Activated CD4-positive, alpha-beta T cell treated with anti-CD3 and anti-CD28 coated beads, Interleukin-2, Interleukin-6, amounts not matched to agents 100 ng/mL and 50 ng/mL, durations not matched to agents 16 hours and 8 hours (primary cell): ENCODE measurements around the gene TLE1.
A peak's percentile ranks its signal among the peaks of the same experiment; 100 is the strongest.

Experiments used
- DNase-seq: peaks from one replicate; pipeline ENCODE4 v3.0.0-alpha.2; 2020

TLE1 gene

DNA sequence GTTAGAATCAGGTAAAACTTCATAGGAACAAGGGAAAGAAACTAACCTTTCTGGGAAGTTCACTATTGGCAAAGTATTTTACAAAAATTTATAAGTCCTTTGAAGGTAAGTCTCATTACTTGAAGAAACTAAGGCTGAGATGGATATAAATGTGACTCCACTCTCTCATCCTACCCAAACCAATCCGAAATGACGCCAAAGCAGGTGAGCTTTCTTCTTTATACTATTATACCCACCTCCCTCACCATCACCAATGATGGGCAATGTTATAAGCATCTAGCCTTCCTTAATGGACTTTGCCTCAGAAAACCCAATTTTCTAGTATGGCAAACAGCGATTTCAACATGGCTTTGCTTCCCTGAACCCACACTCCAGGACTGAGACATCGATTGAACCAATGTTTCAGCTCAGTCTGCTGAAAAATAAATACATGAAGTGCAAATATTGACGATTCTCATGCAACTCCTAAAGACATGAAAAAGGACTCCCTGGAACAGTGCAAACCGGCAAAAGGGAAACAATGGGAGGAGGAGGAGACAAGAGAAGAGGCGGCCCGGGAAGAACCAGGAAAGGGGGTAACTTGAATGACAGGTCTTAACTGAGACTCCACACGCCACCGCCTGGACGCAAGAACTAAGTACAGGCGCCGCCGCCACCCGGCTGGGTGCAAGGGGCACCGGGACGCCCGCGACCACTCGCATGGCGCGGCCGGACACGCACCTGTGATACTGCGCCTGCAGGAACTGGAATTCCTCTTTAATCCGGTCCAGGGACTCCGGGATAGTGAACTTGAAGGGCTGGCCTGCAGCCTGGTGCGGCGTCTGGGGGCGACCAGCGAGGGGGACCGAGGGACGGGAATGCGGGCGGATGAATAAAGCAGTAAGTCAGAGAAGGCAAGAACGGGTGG lies 2.5 kb downstream of the TLE1 start:
- peak; percentile 13 for DNase-seq

DNA sequence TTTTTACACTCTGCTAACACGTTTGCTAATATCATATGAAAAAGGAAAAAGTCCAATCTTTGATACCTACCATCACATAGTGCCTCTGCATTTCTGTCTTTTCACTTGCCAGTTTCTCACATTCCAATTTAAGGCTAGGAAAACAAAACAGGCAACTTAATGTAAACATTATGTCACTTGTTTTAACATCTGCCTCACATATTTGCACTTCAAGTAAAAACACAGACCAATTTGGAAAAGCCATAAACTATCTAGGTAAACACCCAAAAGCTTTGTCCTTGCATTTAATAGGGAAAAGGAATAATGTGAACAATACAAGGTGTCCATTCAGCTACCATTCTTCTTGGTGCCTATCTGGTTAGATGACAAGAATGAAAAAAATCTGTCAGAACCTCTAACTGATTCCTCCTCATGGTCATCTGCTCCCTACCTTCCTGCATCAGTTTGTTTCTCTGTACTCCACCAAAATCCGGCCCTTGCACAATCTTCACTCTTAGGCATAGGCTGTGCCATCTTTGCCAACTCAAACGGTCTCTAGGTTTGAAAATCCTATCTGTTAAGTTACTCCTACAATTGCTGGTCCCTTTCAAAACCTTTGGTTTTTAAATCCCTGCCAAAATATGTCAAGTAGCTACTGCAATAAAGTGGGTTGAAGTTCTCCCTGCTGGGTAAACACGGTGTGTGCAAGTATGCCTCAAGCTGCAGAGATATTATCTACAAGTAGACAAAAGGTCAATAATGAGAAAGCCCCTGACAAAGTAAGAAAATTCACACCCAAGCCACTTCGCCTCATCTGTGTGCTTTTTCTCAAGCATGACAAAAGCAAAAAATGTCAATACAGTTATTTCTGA lies 3.4 kb downstream of the TLE1 start:
- no peak for DNase-seq

GRCh38 chr9:81684635-81685034 lies 4.7 kb downstream of the TLE1 start:
- DNase-seq, result no peak

- no peak for DNase-seq
Measured at GRCh38 chr9:81683704-81684103, 5.6 kb downstream of the TLE1 start.

DNA sequence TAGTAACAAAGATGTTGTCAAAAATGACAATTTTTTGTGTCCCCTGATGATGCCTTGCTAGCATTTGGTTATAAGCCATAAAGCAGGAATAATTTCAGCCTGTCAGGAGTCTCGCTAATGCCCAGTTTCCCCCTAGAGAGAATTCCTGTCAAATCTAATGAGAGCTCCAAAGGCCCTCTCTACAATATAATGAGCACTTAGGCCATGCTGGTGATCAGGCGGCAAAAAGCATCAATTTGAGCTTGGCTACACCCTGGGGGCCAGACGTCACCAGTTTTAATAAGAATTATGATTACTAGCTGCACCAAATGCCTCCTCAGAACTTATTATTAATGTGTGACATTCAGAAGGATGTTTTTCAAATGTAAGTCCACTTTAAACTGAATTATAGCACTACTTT lies 6.1 kb downstream of the TLE1 start:
- DNase-seq, result no peak

GRCh38 chr9:81682797-81683196 lies 6.5 kb downstream of the TLE1 start:
- no peak for DNase-seq

DNA sequence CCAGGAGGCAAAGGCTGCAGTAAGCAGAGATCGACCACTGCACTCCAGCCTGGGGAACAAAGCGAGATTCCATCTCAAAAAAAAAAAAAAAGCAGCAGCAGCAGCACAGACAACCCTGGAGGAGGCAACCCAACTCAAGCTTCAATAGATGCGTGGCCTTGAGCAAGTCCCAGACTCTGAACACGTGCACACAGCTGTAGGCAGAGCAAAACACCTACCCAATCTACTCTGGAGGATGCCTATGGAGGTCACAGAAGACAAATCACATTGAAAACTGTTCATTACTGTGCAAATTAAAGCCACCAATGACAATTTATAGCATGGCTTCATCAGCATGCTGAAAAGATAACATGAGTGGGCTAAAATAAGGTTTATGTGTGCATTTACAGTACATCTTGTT lies 7.2 kb downstream of the TLE1 start:
- no peak for DNase-seq

GRCh38 chr9:81680506-81680905 lies 8.8 kb downstream of the TLE1 start:
- DNase-seq, result no peak

DNA sequence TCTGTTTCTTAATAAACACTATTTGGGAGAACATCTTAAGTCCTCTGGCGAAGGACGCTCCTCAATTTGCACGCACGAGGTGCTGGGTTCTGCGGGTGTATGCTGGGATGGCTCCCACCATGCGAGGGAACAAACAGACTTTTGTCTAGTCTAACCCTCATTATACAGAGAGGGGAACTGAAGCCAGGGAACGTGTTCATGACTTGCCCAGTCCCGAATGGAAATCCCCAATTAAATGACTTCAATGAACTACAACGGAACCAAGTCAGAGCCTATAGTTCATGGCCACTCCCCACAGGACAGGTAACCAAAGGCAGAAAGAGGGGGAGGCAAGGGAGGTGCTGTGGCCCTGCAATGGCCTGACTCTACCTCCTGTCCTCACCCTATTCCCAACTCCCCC lies 9.3 kb downstream of the TLE1 start:
- no peak for DNase-seq

- DNase-seq, result no peak
Measured at GRCh38 chr9:81678088-81678487, 11.3 kb downstream of the TLE1 start.

- no peak for DNase-seq
Measured at GRCh38 chr9:81676395-81676794, 13.0 kb downstream of the TLE1 start.

DNA sequence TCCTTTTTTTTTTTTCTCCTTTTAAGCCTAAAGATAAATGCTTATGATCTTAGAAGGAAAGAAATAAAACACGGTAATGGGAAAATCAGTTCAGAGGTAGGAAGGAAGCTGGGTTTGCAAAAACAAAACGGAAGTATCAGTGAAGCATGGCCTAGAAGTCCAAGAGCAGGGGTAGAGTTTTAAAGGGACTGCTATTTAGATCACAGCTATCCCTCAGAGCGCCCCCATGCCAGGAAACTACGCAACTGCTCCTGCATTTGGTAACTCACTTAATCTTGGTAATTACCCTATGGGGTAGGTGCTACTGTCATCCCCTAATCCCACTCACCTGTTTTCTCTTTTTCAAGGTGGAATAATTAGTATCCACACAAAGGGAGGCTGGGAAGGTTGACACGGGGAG lies 16.0 kb downstream of the TLE1 start:
- DNase-seq, result no peak

DNA sequence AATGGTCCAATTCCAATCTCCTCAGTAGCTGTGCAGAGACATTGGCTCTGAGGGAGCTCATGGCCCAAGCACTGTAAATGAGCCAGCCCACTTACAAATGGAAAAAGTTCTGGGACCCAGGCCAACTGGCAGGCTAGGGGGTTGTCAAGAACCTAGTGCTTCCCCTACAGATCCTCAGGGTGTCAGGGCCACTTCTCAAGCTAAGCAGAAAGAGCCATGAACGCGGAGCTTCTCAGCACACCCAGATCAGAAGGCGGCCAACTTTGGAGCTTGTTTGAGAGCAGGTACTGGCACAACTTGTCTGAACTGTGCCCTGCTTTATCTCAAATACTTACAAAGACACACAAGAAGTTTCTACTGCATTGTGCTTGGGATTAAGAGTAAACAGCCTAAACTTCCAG lies 17.5 kb downstream of the TLE1 start:
- DNase-seq, result no peak

DNA sequence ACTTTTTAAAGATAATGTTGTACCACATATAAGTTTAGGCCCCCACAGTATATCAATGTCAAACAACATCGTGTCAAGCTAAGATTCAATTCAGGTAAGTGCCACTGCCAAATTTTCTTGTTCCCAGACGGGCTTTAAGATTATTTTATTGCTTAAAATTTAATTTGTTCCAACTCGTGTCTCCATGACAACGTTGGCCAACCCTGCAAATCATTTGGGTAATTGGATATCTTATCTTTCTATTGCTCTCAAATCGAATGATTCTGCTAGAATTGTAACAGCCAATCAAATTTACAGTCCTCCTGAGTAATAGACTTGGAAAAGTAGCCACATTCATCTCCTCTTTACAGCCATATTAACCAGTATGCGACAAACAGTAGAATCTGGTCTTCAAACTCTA lies 19.5 kb downstream of the TLE1 start:
- DNase-seq, result no peak

GRCh38 chr9:81669041-81669651 lies 20.2 kb downstream of the TLE1 start:
- no peak for DNase-seq

DNA sequence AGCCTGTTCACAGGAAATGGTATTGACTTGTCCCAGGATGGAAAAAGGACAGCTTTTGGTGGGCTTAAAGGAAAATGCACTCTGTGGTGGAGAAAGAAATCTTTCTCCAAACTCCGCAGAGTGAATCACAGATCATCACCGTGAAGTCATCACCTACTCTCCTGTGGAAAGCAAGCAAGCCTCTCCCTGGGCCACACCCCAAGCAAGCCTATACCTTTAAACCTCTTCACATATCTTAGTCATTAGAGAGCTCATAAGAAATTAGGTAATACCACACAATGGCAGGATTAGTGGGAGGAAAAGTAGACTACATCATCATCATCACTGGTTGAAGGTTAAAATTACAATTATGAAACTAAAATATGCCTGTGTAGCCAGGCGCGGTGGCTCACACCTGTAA lies 23.2 kb downstream of the TLE1 start:
- no peak for DNase-seq

GRCh38 chr9:81665322-81665871 lies 23.9 kb downstream of the TLE1 start:
- no peak for DNase-seq

GRCh38 chr9:81664638-81665222 lies 24.6 kb downstream of the TLE1 start:
- DNase-seq, result no peak

- no peak for DNase-seq
Measured at GRCh38 chr9:81661339-81661738, 28.0 kb downstream of the TLE1 start.

- DNase-seq, result no peak
Measured at GRCh38 chr9:81656871-81657337, 32.4 kb downstream of the TLE1 start.

GRCh38 chr9:81656004-81656403 lies 33.3 kb downstream of the TLE1 start:
- no peak for DNase-seq

- no peak for DNase-seq
Measured at GRCh38 chr9:81653240-81653639, 36.1 kb downstream of the TLE1 start.
